ENCODE data around the gene PLCXD1.

Gene PLCXD1

DNA sequence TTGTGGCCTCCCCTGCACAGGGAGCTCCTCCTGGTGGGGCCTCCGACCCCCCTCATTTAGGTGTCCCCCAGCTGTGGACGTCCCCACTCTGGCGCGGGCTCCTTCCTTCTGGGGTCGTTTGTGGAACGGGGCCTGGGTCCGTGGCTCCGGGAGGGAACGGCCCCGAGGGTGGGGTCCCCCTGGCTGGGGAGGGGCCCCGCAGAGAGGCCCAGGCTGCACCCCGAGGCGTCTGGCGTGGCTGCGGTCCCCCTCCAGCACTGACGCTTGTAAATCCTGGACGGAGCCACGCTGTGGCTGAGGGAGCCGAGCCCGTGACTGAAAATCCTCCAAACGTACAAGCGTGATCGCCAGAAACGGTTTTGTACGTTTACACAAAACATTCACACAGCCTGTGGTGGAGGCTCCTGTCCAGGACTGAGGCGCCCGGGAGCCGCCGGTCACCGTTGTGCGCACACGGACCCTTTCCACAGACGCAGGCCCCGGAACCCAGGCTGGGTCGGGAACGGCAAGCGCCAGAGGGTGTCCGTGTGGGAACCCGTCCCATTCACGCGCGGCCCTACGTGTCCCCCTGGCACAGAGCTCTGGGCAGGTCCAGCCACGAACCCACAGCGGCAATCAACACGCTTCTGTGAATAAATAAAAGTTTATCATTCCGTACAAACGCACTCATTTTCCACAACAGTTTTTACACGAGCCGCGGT, 52.6 kb downstream of the PLCXD1 start:
- no peak for DNase-seq (ENCODE audit: low spot score)

DNA sequence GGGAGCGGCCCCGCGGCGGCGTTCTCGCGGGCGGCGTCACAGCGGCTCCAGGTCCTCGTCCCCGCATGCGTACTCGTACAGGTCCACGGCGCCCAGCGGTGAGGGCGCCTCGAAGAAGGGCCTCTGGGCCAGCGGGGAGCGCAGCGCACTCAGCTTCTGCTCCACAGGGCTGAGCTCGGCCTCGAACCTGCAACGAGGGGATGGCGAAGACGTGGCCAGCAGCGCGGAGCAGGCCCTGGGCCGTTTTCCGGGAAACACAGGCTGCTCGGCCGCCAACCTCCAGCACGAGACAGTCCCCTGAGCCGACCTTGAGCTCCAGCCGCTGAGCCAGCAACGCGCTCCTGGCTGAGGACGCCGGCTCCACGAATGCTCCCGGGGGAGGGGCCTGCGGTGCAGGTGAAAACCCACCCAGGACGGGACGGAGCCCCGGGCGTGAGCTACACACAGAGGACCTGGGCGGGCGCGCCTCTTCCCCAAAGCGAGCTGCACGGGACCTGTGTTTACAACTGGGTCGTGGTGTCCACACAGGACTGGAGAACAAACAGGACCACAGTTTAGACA, 53.2 kb downstream of the PLCXD1 start:
- no peak for DNase-seq (ENCODE audit: low spot score)

DNA sequence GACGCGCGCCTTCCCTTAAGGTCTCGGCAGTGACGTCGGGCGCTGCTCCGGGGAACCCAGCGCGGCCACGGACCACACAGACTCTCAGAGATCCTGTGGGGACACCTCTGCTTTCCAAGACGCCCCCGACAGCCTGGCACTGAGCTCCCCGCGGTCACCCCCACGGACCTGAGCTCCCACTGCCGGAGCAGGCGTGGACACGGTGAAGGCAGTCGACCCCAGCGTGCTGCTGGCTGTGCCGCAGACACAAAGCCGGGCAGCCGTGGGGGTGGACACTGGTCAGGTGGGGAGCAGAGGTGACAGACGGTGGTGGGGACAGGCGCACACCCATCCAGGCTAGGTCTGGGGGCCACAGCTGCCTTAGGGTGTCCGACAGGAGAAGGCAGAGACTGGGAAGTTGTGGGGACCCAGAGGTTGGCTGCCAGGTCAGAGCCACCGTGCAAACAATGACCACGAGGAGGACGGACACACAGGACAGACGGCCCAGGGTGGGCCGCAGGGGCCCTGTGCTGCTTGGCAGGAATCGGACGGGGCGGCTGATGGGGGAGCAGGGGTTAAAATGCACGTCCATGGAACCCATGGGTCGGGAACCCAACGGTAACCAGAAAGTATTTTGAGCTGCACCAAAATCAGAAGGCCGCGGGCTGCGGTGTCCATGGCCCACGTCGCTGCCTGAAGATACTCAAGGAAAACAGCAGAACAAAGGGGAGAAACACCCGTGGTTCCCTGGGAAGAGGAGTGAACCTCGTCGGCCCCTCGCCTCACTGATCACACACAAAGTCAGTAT, 54.0 kb downstream of the PLCXD1 start:
- DNase-seq (ENCODE audit: low spot score): no peak

DNA sequence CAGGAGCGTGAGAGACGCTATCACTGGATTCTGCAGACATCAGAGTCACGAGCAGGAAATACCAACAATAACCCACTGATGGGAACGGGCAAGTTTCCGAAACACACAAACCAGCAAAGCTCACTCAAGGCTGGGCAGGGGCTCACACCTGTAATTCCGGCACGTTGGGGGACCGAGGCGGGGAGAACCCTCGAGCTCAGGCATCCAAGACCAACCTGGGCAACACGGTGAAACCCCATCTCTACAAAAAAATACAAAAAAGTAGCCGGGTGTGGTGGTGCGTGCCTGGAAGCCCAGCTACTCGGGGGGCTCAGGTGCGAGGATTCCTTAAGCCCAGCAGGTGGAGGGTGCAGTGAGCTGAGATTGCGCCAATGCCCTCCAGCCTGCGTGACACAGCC, 54.6 kb downstream of the PLCXD1 start:
- DNase-seq (ENCODE audit: low spot score): no peak

DNA sequence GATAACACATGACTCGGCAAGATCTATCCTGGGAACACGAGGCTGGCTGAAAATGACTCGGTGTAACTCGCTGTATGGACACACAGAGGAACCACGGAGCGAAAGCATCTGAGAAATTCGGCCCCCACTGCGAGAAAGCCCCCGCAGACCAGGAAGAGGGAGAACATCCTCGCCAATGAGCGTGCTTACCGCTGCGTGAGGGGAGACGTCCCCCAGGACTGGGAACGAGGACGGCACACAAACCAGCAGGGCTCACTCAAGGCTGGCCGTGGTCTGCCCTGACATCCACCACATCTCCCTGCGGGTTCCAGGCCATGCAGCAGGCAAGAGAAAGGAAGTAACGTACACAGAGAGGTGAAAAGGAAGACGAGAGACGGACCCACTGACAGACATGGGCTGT, 55.0 kb downstream of the PLCXD1 start:
- no peak for DNase-seq (ENCODE audit: low spot score)

DNA sequence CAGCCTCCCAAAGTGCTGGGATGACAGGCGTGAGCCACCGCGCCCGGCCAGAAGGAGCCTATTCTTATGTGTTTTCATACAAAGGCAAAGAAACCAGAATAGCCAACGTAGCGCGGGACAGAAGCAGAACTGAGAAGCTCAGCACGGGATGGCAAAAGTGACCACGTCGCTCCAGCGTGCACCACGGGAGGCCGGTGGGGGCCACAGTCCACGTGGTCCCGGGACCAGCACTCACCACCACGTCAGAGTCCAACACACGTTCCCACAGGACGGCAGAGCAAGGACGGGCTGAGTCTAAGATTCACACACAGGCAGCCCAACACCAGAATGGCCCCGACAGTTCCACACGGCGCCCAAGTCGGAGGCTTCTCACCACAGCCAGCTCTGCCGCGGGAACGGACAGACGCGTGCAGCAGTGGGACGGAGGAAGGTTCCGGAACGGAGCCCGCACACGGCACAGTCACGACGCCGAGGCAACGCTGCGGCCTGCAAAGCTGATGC, 56.2 kb downstream of the PLCXD1 start:
- no peak for DNase-seq (ENCODE audit: low spot score)

DNA sequence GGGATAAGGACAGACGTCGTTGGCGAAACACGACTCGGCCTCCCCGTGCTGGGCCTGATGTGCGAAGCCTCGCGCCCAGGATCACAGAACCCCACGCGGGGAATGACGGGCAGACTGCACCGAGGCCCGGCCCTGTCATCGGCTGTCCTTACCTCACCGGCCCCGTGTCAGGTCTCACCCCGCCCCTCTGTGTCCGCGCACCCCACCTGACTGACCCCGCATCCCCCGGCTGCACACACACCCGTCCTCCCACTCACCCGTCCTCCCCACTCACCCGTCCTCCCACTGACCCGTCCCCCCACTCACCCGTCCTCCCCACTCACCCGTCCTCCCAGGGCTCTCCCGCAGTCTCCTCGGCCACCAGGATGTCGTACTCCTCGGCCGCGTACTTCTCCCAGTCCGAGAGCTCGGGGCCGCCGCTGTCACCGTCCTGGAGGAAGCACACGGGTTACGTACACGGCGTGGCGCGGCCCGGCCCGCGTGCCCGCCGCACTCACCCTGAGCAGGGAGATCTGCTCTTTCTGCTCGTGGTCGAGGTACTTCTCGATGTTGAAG, 57.2 kb downstream of the PLCXD1 start:
- no peak for DNase-seq (ENCODE audit: low spot score)

DNA sequence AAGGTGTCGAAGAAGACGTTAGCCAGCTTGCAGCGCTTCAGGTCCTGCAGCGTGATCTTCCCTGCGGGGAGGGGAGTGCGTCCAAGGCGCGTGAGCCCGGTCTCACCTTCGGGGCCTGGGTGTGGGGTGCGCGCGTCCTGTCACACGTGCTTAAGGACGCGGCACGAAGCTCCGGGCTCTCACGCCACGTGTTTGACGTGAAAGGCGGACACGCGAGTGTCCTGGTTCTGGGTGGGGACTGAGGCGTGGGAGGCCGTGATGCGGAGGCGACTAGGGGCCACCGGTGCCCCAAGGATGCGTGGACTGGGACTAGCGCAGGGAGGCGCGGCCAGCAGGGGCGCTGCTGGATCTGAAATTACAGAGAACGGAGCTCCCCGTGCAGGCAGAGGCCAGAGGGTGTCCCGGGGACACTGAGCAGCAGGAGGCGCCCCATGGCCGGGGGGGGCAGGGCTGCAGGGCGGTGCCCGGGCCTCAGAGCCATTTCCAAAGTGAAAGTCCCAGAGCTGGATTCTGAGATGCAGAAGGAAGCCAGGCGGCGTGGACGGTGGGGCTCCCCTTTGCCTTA, 57.7 kb downstream of the PLCXD1 start:
- DNase-seq (ENCODE audit: low spot score): no peak

DNA sequence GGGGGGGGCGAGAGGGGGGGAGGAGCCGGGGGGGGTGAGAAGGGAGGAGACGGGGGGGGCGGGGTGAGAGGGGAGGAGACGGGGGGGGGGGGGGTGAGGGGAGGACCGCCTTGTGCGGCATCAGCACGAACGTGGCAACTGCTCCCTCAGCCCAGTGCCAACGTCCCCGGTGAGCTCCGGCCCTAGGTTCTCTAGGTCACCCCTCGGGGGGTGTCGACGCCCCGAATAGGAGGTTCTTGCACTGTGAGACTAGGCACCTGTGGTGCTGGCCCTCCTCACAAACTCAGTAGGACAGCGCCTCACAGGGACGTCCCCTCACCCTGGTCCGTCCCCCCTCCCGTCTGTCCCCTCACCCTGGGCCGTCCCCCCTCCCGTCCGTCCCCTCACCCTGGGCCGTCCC, 58.9 kb downstream of the PLCXD1 start:
- DNase-seq (ENCODE audit: low spot score): no peak

DNA sequence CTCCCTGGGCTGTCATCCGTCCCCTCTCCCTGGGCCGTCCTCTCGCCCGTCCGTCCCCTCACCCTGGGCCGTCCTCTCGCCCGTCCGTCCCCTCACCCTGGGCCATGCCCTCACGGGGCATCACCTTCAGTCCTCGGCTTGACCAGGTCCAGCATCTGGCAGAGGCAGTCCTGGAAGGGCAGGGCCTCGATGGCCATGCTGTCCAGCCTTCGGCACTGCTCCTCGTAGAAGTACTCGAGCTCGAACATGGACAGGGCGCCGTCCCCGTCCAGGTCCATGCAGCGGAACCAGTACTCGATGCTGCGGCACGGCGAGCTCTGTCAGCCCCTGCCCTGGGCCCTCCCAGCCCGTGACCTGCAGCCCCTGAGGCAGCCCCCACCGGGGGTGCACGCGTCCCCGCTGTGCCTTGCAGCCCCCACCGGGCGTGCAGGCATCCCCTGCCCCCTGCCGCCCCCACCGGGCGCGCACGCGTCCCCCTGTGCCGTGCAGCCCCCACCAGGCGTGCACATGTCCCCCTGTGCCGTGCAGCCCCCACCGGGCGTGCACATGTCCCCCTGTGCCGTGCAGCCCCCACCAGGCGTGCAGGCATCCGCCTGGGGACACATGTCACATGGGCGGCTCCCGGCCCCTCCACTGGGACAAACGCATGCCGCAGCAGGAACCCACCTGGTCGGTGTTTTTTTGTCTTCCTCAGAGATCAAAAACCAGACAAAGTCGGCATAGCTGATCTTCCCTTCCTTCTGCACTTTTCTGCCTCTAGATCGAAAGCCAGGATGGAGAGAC, 59.7 kb downstream of the PLCXD1 start:
- no peak for DNase-seq (ENCODE audit: low spot score)

DNA sequence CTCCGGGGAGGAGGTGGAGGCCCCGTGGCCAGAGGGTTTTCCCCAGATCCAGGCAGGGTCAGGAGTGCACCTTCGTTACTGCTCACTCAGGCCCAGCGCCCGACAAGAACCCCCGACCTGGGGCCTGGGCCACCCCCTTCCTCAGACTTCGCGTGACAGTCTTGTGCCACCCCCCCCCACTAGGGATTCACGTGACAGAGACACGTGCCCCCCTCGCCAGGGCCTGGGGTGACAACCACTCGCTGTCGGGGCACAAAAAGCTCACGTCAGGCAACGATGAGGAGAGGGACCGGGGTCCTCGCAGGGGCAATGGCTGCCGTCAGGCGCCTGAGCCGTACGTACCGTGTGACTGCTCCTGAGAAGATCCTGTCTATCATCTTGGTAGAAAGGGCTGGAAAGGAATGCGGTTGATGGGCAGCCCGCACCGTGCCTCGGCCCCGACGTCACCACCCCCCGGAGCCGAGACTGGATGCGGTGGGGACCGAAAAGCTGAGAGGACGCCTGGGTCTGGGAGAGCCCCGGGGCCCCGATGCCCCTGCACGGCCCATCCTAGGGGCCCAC, 60.4 kb downstream of the PLCXD1 start:
- no peak for DNase-seq (ENCODE audit: low spot score)

DNA sequence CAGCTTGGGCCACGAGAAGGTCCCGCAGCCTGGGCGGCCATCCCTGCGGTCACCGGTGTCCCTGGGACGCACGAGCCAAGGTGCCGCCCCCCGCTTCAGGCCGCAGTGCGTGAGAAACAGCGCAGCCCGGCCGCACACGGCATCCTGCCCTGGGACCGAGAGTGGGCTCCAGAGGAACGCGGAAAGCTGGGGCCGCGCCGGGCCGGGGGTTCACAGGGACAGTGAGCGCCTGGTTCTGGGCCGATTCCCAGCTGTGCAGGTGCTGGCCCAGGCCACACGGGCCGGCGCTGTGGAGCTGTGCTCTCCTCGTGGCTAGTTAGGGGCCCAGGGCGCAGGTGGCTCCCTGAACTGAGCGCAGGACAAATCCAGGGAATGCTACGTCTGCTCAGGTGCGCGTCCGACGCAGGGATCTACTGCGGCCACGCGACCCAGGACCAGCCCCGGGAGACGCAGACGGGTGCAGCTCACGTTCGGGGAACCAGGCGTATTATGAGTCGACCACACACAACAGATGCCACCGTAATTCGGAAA, 63.3 kb downstream of the PLCXD1 start:
- no peak for DNase-seq (ENCODE audit: low spot score)

DNA sequence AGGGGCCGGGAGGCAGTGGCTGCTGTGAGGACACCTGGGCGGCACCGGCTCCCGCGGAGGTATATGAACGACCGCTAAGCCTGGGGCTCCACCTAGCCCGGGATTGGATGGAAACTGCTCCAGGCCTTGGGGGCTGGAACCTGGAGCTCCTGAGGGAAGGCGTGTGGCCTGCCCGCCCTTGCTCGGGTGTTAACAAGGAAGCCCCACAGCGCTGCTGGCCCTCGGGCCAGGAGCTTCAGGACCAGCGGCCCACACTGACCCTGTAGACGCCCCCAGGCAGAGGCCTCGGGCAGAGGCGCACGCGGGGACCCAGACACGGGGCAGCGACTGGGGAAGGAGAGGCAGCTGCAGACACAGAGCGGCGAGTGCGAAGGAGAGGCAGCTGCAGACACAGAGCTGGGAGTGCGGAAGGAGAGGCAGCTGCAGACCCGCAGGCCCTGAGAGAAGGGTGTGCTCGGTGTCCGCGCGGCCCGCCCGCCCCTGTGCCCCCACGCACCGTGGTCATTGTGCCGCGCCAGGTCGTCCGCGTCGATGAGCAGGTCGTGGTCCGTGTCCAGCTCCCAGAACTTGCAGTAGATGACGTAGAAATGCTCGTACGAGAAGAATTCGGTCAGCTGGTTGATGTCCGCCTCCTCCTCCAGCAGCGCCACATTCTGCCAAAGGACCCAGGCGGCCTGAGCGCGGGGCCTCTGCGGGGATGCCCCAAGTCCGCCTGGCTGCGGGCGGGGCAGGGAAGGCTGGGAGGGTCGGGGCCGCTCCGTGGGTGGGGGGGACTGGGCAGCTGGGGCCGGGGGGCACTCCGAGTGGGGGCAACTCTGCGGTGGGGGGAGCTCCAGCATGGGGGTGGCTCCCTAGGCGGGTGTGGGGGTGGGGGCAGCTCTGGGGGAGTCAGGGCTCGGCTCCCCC, 64.1 kb downstream of the PLCXD1 start:
- DNase-seq (ENCODE audit: low spot score): no peak

DNA sequence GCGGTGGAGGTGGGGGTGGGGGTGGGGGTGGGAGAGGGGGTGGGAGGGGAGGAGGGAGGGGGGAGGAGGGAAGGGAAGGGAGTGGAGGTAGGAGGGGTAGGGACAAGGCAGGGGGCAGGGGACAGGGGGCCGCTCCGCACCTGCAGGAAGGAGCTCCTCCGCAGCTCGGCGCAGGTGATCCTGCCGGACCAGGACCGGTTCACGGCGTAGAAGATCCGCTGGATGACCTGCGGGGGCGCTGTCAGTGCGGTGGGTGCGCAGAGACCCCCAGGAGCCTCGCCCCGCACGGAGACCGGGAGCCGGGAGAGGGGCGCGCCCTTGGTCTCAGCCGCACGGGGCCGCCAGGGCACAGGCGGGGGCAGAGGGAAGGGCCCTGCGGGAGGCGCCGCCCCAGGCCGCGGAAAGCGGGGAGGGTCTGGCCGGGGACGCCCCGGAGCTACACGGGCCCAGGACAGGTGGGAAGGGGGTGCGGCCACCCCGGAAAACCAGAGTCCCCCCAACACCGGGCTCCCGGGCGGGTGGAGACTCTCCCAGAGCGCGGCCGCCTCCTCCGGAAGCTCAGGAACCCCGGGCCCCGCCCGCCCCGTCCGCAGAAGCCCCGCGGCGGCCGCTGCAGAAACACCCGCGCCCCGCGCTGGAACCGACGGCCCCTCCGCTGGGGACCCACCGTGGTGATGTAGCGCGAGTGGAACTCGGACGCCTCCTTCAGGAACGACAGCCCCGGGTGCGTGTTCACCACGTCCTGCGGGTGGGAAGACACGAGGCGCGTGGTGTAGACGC, 65.0 kb downstream of the PLCXD1 start:
- DNase-seq (ENCODE audit: low spot score): no peak

DNA sequence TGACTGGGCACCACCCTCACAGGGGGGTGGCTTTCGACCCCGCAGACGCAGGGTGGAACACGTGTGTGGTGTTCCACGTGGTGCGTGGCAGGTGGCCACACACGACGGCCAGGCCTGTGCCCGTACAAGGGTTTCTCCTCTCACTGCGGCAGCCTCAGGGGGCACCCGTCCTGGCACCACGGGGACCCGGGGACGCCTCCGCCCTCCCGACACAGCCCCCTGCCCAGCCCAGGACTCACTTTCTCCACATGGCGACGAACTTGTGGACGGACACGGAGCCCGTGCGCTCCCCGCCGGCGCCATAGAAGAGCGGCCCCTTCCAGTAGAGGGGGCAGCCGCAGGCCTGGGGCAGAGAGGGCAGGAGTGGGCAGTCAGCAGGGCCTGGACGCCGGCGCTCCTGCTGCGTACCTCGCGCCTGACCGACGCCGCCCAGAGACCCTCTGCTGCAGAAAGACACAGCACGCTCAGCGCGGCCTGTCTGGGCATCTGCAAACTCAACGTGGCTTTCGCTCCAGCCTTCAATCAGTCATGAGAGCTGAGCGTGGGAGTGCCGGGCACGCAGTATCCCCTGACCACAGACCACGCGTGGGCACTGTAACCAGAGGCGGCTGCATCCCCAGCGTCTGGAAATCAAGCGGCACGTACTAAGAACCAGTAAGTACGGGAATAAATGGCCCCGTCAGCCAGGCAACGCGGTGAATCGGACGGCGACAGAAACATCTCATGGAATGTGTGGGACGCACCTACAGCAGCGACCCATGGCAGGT, 66.4 kb downstream of the PLCXD1 start:
- DNase-seq (ENCODE audit: low spot score): no peak

DNA sequence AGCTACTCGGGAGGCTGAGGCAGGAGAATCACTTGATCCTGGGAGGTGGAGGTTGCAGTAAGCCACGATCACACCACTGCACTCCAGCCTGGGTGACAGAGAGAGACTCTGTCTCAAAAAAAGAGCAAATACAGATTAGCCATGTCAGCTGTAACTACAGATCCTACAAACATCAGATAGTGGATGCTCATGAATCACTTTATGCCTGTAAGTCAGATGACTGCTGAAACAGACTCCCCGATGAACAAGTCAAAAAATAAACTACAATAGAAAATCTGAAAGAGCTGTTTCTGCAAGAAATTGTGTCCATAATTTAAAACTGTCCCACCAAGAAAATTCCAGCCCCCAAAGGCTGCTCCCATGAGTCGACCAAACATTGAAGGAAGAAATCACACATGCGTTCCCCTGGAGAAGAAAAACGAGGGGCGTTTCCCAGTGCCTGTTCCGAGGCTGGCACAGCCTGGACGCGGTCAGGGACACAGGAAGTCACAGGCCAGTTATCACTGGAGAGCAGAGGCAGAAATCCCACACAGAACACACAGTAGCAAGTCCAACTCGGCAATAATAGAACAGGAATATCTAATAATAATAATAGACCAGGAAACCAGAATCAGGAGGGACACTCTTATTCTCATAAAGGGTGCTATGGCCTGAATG, 67.4 kb downstream of the PLCXD1 start:
- no peak for DNase-seq (ENCODE audit: low spot score)

DNA sequence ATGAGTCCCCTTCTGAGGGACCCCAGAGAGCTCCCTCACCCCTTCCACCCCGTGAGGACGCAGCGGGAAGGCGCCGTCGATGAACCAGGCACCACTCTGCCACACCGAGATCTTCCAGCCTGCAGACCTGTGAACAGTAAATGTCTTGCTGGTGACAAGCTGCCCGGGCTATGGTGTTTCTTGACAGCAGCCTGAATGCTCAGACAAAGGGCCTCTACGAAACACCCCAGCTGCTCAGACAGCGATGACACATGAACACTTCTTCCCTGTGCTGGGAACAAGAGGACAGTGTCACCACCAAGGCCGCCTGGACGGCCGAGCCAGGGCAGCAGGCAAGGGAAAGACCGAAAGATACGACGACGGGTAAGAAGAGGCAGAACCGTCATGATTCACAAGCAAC, 68.0 kb downstream of the PLCXD1 start:
- no peak for DNase-seq (ENCODE audit: low spot score)

DNA sequence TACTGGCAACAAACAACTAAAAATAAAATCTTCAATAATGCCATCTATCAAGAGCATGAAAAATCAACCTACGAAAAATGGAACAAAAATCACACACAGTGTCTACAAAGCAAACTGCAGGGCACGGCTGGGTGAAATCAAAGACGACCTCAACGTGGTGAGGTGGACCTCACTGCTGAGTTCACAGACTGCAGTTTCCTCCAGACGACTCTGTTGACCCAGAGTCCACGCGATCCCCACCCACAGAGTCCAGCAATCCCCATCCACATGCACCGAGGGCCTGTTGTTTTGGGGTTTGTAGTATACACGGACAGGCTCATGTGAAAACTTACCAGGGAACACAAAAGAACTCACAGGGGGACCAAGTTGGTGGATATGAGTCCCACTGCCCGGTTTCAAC, 68.5 kb downstream of the PLCXD1 start:
- no peak for DNase-seq (ENCODE audit: low spot score)

All from CD4-positive, alpha-beta T cell treated with Interleukin-6 at 100 ng/mL for 8 hours (primary cell).